Skeletal muscle tissue (tissue), 4 donors: ENCODE measurements around the gene SPAAR. TPM values are rescaled to one million over a fixed set of nuclear protein-coding genes. Genes with fewer than 3 reads are reported as not detected.

Experiments
- H3K27ac ChIP-seq: one replicate; pipeline ENCODE4 v1.7.0; 2013; ENCODE audit warnings: mild to moderate bottlenecking, low read depth, low read length, inconsistent platforms
- H3K27me3 ChIP-seq, 3 donors: one replicate each; pipeline ENCODE4 v1.7.0; 2013; ENCODE audit warnings: low read length in 3 of 3; ENCODE audit not compliant: control insufficient read depth in 3 of 3, insufficient read depth in 3 of 3
- H3K36me3 ChIP-seq, 3 donors: one replicate each; pipeline ENCODE4 v1.7.0; 2013; ENCODE audit warnings: low read length in 3 of 3; ENCODE audit not compliant: control insufficient read depth in 3 of 3, insufficient read depth in 3 of 3
- H3K4me1 ChIP-seq, 3 donors: one replicate each; pipeline ENCODE4 v1.7.0; 2013; ENCODE audit warnings: low read length in 3 of 3, mild to moderate bottlenecking in 3 of 3; ENCODE audit not compliant: control insufficient read depth in 3 of 3, insufficient read depth in 3 of 3
- H3K4me3 ChIP-seq, 3 donors: one replicate each; pipeline ENCODE4 v1.7.0; 2013; ENCODE audit warnings: low read length in 3 of 3
- H3K9ac ChIP-seq, 3 donors: one replicate each; pipeline ENCODE4 v1.7.0; 2013; ENCODE audit warnings: low read length in 3 of 3, mild to moderate bottlenecking in 3 of 3, moderate library complexity in 2 of 3, low read depth in 1 of 3
- H3K9me3 ChIP-seq, 3 donors: one replicate each; pipeline ENCODE4 v1.7.0; 2013; ENCODE audit warnings: low read length in 3 of 3; ENCODE audit not compliant: control insufficient read depth in 3 of 3
- total RNA-seq: library from RNA; depleted of rRNA; stranded (reverse); fragments of >200 nt; gene quantifications from one replicate; pipeline ENCODE4 v1.2.3, GENCODE V29; 2014
- donor health status: Osteomylitis.

SPAAR gene
- total RNA-seq, 1 donor from 2014 or later, result 1.0 TPM

DNA sequence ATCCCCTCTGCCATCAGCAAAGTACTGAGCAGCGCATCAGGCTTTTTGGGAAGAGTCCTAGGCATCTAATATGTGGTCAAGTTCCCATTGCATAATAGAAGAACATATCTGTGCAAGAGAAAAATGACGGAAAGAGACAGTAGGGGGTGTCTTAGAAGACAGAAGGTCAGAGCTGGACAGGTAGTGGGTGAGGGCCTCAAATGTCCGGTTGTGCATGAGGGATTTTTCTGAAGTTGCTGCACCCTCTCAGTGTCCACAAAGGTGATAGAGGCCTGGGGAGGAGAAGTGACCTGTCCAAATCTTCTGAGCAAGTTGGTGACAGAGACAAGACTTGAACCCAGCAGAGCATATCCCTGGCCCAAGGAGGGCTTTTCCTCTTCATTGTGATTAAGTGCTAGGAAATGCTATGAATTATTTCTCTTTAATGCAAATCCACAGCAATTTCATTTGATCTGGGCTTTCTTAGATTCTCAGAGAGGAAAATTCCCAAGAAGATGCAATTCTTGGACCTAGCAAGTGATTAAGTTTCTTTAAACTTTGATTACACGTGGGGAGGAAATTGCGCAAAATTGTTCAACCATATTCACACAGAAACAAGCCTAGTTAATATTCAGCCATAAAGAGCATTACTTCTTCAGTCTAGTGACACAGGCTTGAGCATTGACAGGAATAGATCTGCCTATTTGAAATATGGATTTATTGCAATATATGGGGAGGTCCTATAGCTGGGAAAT is 49.0 kb downstream of the SPAAR start, which contains the start of gene OR2S2:
Gene OR2S2 (minus strand): TSS at position 51 of the 734 bp plus-strand sequence. CDS start 56 bp downstream, outside the sequence.
- H3K9me3 ChIP-seq, result no peaks in the 10 kb centered on the region
- no peak within 1 kb of the TSS for H3K9ac ChIP-seq
- H3K36me3 ChIP-seq, result no peaks in the 10 kb centered on the region
- H3K4me1 ChIP-seq, result peaks cover 0 to 2% (median 2%) of the 10 kb centered on the region in 3 donors
- peaks cover 0 to 13% (median 2%) of the 10 kb centered on the region in 3 donors for H3K27me3 ChIP-seq
- no peak within 1 kb of the TSS for H3K4me3 ChIP-seq
- H3K27ac ChIP-seq, result no peak within 1 kb of the TSS

- Histone ChIP-seq H3K9me3 (no peaks in the 10 kb centered on the region), H3K36me3 (no peaks in the 10 kb centered on the region), H3K27me3 (peaks cover 0 to 13% (median 2%) of the 10 kb centered on the region in 3 donors), H3K27ac (no peak overlapping the region), H3K9ac (no peak overlapping the region), H3K4me1 (peaks cover 0 to 2% (median 0%) of the 10 kb centered on the region in 3 donors), H3K4me3 (no peak overlapping the region)
Observed at GRCh38 chr9:35960039-35960655, 50.9 kb downstream of the SPAAR start.

Other genes with a start within 250 kb of the SPAAR start
- 0.52 TPM for gene ARHGEF39, start 244.3 kb upstream of the SPAAR start, total RNA-seq
- gene CA9, start 235.6 kb upstream of the SPAAR start, total RNA-seq, result under 0.01 TPM
- gene TPM2, start 219.6 kb upstream of the SPAAR start, total RNA-seq, result 4,180 TPM
- 90.8 TPM for gene TLN1, start 177.3 kb upstream of the SPAAR start, total RNA-seq
- gene CREB3, start 176.8 kb upstream of the SPAAR start, total RNA-seq, result 20.9 TPM
- gene GBA2, start 160.3 kb upstream of the SPAAR start, total RNA-seq, result 31.3 TPM
- gene RGP1, start 160.2 kb upstream of the SPAAR start, total RNA-seq, result 7.8 TPM
- not detected for gene MSMP, start 155.2 kb upstream of the SPAAR start, total RNA-seq
- gene NPR2, start 117.9 kb upstream of the SPAAR start, total RNA-seq, result 7.3 TPM
- gene SPAG8, start 97.2 kb upstream of the SPAAR start, total RNA-seq, result 0.52 TPM
- gene HINT2, start 94.4 kb upstream of the SPAAR start, total RNA-seq, result 25.1 TPM
- not detected for gene FAM221B, start 80.8 kb upstream of the SPAAR start, total RNA-seq
- 2.6 TPM for gene TMEM8B, start 80.3 kb upstream of the SPAAR start, total RNA-seq
- not detected for gene OR13J1, start 39.1 kb upstream of the SPAAR start, total RNA-seq
- 2.1 TPM for gene HRCT1, start 3.3 kb upstream of the SPAAR start, total RNA-seq
- gene OR2S2, start 48.7 kb downstream of the SPAAR start, total RNA-seq, result not detected
- 14.6 TPM for gene RECK, start 127.4 kb downstream of the SPAAR start, total RNA-seq
- gene GLIPR2, start 227.2 kb downstream of the SPAAR start, total RNA-seq, result 69.4 TPM